NCI-H2081 treated with DMSO at 0.1 percent for 48 hours (cell line): ENCODE data around the gene ALDH9A1.
"Not testable (repeated sequence)": the region's sequence is repeated elsewhere in the genome, so short reads cannot be mapped to it uniquely, and the experiment has no call there.

ENCODE experiments used
- DNase-seq: peaks from one replicate; lab custom pipeline; 2025; lab: John Stamatoyannopoulos, UW

Gene ALDH9A1

DNA sequence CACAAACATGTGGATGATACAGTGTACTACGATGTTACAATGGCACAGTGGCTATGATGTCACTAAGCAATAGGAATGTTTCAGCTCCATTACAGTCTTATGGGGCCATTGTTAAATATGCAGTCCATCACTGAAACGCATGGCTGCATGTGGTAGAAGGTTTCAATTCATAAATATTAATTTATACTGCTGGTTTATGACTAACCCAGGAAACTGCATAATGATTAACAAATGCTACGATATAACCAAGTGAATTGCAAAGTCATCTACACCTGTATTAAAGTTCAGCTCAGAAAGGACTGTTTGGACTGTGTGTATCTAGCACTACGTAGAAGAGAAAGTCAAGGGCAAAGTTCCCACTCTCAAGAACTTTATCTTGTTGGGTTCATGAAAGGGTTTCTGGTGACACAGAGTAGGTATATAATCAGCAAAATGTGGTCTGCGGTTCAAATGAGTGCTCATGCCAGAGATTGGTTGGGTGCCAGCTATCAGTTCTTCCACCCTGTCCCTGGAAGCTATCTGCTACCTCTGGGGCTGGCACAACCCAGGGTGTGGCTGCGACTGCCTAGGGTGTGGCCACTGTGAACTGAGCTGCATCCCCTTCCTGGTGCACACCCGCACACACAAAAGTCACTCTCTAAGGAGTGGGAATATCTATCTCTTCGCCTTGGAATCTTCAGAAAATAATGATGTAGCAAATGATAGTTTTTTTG, 52.6 kb downstream of the ALDH9A1 start:
- DNase-seq = no peak

- DNase-seq = no peak
These were observed 54.2 kb downstream of the ALDH9A1 start for GRCh38 chr1:165644064-165644735.

- no peak for DNase-seq
These were observed 57.0 kb downstream of the ALDH9A1 start for GRCh38 chr1:165641231-165641987.

DNA sequence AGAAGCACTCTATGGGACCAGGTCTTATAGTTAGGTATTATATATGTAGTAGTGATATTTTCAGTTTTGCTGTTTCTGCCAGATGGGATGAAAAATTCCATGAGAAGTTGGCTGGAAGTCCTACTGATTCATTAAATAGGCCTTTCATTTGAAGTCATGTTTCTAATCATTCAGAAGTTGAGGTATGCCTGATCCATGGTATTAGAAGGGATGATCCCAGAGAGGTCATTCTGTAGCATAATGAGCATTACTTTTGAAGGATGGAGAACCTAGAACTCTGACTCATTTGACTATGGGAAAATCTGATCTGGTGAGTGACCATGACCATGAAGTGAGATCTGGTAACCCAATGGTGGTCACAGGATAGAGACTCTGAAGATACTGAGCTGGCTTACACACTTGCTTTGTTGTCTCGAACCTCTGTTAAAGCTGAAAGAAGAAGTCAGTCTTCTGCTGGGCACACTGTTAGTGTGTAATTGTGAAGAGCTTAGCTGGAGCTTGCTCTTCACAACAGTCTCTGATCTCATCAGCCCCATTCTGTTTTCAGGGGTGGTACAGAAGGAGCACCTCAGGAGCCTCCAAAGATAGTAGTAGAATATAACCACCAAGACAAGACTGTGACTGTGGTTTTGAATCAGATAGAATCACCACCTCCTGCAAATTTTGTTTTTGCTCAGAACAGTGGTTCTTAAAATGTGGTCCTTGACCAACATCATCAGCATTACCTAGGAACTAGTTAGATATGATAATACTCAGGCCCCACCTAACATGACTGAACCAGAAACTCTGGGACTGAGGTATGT, 58.3 kb downstream of the ALDH9A1 start:
- DNase-seq = no peak

- not testable (repeated sequence) for DNase-seq
These were observed 60.2 kb downstream of the ALDH9A1 start for GRCh38 chr1:165638211-165638610.

DNA sequence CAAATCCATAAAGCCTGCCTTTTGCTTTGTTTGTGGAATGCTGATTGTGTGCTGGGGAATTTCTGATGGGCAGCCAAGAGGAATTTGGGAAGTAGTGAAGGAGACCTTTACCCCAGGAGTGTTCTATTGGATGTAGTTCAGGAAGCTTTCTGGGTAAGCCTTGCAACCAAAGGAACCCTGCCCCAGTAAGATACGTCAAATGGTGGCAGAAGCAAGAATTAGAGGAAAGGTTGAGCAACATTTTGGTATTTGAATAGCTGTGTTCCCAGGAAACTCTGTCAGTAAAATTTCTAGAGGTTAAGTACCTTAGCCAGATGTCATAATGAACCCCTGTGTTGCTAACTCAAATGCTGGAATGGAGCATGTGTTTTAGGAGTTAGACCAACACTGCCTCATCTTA, 60.9 kb downstream of the ALDH9A1 start:
- no peak for DNase-seq

GRCh38 chr1:165635823-165636222, 62.5 kb downstream of the ALDH9A1 start:
- DNase-seq = no peak

DNA sequence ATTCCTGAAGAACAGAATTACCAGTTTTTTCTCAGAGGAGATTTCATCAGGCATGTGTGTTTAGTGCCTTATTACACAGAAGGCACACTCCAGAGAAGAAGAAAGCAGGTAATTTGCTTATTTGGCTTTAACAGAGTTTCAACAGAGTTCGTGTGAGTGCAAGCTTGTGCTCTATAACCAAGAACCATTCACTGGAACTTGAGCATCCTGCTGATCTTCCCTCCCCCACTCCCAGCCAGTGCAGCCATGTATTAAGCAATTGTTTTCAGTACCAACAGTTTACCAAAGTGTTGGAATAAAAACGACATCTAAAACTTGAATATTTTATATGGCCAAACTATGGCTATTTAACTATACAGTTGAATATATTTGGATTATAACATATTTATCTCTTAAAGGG, 63.0 kb downstream of the ALDH9A1 start:
- no peak for DNase-seq

- no peak for DNase-seq
These were observed 64.0 kb downstream of the ALDH9A1 start for GRCh38 chr1:165634154-165634921.

DNA sequence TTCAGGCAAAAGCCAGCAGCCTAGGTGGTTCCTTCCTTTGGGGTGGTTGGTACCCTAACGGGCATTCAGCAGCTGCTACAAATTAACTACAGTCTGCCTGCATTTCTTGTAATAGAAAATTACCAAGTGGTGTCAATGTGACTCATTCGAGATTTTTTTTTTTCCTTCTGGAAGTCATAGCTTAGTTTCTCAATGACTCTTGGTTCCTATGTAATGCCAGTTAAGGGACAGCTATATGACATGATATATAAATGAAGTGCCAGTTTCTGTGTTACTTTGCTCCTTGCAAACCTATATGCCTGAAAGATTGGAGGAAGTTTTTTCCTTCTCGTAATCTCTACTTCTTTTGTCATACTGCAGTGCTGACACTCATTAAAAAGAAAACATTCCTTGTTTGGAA, 64.7 kb downstream of the ALDH9A1 start:
- DNase-seq = no peak

DNA sequence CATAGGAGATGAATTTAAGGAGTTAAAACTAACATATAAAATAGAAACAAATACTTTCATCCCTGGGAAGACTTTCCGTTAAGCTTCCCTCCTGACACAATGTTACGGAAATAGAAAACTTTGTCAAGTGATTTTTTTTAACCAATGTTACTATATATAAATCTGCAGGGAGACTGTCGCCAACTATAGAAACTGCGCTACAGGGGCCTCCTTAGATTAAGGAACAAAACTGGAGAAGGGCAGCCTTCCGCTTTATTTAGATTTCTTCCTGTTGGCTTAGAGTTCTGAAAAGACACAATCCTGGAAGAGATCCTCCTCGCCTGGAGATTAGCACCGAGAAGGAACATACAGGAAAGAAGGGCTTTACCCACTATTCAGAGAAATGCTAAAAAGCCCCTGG, 65.9 kb downstream of the ALDH9A1 start:
- DNase-seq = no peak

DNA sequence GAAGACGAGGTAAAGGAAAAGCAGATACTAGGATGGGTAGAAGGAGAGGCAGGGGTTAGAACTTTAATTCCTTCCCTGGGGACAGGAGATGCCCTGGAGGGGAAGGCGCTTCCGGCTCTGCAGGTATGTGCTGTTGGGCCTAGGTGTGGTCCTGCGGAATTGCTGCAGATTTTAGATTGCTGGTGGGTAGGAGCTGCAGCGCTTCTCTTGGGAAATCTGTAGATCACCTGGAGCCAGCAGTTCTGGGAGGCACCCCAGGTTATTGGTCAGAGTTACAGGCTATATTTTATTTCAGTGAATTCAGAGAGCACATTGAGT, 66.3 kb downstream of the ALDH9A1 start:
- no peak for DNase-seq

- DNase-seq = no peak
These were observed 66.8 kb downstream of the ALDH9A1 start for GRCh38 chr1:165631342-165632151.

GRCh38 chr1:165630629-165631341, 67.6 kb downstream of the ALDH9A1 start, which contains the start of gene MGST3:
Gene MGST3, plus strand, starts transcription at chr1:165631234. Its CDS starts 18,614 bp downstream, at chr1:165649848.
- DNase-seq = peak; percentile 89

DNA sequence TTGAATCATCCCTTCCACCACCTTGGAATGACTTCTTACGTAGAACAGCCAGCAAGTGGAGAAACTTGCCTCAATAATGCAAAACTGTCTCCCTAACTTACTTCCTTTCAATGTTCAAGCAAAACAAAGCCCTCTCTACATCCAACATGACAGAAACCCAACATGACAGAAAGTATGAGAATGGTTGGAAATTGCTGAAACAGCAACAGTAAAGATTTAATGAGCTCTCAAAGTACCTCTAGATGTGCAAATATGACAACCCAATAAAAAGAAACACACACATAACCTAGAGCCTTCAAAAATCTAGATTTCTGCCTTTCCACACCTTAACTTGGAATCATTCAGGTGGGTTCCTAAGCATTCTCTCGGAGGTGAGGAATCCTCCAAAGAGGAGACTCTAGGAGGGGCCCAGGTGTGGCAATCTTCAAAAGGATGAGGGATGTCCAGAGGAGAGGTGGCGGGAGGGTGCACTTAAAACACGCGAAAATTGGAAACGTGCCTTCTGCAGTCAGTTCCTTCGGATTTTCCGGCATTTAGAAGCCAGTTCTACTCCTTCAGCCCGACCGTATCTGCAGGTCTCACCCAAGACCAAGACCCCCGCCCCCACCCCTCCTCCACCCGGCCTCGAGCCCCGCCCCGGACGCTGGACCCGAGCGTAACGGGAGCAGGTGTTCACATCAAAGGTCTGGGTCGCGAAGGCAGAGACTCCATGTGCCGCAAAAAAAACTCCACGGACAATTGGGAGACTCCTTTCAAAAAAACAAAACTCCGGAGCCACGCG, 68.3 kb downstream of the ALDH9A1 start:
- DNase-seq = no peak

GRCh38 chr1:165629151-165629550, 69.2 kb downstream of the ALDH9A1 start:
- DNase-seq = no peak

- no peak for DNase-seq
These were observed 70.1 kb downstream of the ALDH9A1 start for GRCh38 chr1:165628147-165628822.

DNA sequence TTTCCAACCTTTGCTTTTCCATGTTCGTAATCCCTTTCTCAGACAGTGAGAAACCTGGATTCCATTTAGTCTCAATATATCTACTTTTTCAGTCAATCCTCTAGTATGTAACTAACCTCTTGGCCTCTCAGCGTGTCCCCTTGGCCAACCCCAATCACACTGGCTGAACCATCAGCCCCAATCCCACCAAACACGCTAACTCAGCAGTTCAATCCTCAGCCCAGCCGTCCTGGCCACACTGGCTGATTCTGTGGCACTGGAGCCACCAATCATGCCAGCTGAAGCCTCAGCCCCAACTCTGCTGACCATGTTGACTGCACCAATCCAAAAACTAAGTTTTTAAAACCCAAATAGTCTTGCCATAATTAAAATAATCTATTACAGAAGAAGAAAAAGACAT, 73.9 kb downstream of the ALDH9A1 start:
- DNase-seq = no peak

- no peak for DNase-seq
These were observed 74.7 kb downstream of the ALDH9A1 start for GRCh38 chr1:165623624-165624023.
